Endometrium (tissue), 2 donors: ENCODE measurements around the gene STXBP6.

Experiments used
- FAIRE-seq: peaks from 2 replicates; lab custom pipeline; 2012; peaks lifted over from hg19 to GRCh38; lab: Jason Lieb, UNC
- donor health status: control.
- donor health status: control.

Gene STXBP6

GRCh38 chr14:24915403-24915921, 134.5 kb downstream of the STXBP6 start:
- FAIRE-seq, result no peak

DNA sequence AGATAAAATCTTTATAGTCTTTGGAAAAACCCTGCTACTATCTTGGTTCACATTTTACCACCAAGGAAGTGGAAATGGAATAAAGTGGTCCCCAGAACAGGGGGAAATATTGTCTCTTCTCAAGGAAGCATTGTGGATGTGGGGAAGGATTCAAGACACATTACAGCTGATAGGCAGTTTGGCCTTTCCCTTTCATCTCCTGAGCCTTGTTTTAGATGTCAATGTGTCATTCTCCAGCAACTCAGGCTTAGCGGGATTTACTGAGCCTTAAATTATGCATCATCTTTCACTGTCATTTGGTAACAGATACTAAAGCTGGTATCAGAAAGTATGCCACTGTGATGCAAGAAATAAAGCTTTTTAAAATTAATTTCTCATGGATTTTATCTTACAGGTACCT, 136.2 kb downstream of the STXBP6 start:
- FAIRE-seq, result no peak

DNA sequence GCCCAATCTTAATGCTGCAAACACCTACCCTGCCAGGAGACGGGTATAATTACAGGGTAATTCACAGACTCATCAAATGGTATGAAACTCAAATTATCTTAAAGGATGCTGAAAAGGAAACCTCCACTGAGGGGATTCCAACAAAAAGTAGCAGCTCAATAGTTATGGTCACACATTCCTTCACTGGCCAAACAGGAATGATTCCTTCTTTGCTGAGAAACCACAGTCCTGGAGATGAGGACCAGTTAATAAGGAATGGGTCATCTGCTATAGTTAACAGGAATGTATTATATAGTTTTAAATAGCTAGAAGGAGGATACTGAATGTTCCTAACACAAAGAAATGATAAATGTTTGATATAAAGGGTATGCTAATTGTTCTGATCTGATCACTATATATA, 136.9 kb downstream of the STXBP6 start:
- FAIRE-seq, result no peak

GRCh38 chr14:24911324-24912109, 138.4 kb downstream of the STXBP6 start:
- FAIRE-seq, result no peak

DNA sequence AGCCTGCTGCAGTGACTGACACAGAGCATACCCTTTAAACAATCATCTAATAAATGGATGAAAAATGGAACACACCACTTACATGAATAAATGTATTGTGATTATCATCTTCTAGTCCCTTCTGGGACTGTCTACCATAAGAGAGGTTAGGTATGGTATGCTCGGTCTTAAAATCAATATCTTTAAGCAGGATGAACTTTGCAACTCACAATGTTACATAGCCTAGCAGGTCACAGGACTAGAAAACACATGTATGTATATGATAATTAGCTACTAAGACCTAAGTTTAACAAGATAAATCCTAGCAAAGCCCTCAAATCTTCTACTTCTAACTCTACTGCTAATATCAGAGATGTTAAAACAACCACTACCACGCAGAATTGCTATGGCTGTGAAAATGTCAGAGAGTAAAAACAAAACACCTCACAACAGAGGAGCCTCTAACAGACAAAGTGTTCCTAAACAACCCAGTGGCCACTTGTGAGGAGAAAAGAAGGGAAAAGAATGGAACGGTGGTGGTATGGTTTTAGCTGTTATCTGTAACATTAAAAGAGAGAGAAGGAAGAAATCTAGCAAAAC, 139.4 kb downstream of the STXBP6 start:
- no peak for FAIRE-seq

GRCh38 chr14:24909523-24910302, 140.2 kb downstream of the STXBP6 start:
- no peak for FAIRE-seq

GRCh38 chr14:24908592-24909236, 141.2 kb downstream of the STXBP6 start:
- FAIRE-seq, result no peak

DNA sequence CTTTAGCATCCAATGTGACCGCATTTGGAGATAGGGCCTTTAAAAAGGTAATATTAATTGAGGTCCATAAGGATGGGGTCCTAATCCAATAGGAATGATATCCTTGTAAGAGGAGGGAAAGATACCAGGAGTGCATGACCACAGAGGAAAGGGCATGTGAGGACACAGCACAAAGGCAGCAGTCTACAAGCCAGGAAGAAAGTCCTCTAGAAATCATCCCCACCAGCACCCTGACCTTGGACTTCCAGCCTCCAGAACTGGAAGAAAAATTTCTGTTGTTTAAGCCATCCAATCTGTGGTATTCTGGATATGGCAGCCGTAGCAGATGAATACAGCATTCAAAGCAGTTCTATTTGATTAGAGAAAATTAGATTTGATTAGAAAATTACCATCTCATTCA, 145.4 kb downstream of the STXBP6 start:
- no peak for FAIRE-seq

DNA sequence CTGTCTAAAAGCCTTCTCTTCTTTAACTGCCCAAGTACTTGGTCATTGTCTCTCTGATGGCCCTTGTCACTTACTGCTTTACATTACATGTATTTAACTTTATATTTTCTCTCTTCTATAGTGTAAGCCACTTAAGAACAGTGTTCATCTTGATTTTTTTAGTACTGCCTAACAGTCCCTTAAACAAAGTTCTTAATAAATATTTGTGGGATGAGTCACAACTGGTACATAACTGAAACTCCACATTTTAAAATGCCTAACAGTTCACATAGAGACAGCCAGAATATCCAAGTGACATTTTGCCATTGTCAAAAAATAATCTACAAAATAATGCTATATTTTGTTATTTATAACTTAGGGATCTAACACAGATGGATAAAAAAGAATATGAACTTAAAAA, 146.6 kb downstream of the STXBP6 start:
- FAIRE-seq, result no peak

DNA sequence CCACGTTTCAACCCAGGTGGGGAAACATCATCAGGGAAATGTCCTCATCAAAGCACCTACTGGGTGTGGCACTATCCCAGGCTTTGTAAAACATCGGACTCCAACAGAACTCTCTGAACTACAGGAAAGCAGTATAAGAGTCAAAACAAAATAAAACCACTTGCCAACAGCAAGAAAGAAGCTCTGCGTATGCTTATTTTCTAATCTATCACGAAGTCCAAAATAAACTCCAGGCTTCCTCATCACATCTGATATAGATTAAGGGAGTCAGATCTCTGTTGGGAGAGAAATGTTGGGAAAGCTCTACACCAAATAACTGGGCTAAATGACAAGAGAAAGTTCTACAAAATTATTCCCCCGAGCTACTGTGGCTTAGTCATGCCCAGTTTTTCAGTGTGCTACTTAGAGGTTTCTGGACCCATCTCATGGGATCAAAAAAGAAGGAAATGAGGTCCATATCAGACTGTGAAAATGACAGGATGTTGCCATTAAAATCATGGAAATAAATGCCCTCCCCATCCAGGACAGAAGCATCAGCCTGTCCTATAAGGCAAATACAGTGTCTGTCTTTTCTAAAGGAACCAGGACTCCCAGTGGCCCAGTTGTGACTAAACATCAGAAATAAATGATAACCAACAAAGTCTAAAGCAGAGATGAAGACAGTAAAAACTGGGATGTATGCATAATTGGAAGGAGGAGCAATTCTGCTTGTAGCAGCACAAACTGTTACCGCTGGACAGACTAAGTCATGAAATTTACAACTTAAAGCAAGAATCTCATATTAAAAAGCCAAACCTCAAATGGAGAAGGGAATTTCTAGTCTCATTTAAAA, 149.5 kb downstream of the STXBP6 start:
- peak; percentile 69 for FAIRE-seq

- no peak for FAIRE-seq
These were observed 152.2 kb downstream of the STXBP6 start for GRCh38 chr14:24897793-24898192.

GRCh38 chr14:24895622-24896021, 154.3 kb downstream of the STXBP6 start:
- no peak for FAIRE-seq

DNA sequence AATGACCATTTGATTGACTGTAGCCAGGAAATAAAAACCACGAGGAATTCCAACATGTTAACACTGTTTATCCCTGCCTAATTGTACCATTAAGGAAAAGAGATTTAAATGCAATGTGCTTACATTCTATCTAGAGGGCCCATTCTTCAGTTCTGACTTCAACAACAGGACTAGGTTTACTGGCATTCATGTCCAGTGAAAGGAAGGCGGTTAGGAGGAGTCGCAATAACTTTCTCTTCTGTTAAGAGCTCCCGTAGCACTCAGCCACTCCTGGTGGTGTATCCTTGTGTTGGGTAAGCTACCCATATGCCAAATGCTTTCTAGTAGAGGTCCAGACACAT, 154.7 kb downstream of the STXBP6 start:
- FAIRE-seq, result no peak

DNA sequence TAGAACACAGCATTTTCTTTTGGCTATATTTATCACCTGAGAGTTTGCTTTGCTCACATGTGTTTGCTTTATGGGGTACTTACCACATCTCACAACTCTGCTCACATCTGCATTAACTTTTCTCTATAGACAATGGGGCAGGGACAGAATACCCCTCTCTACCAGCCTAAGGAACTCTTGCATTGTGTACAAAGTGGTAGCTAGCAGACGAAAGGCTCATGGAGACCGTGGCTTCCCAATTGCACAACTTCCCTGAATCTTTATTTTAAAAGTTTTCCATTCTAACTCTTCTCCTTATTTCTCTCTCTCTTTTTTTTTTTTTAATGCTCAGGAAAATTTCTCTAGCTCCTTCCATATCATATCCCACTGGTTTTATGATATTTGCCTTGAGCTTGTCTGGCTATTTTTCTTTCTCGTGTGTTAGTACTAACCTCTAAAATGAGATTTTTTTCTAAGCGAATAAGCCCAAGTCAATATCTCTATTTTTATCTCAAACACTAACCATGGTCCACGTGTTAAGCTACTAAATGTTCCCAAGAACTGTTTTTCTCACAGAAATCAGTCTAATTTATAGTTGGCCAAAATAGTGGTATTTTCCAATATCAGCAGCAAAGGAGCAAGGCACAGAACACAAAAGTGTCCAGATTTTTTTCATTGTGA, 155.2 kb downstream of the STXBP6 start:
- no peak for FAIRE-seq

- no peak for FAIRE-seq
These were observed 157.4 kb downstream of the STXBP6 start for GRCh38 chr14:24892497-24893051.

DNA sequence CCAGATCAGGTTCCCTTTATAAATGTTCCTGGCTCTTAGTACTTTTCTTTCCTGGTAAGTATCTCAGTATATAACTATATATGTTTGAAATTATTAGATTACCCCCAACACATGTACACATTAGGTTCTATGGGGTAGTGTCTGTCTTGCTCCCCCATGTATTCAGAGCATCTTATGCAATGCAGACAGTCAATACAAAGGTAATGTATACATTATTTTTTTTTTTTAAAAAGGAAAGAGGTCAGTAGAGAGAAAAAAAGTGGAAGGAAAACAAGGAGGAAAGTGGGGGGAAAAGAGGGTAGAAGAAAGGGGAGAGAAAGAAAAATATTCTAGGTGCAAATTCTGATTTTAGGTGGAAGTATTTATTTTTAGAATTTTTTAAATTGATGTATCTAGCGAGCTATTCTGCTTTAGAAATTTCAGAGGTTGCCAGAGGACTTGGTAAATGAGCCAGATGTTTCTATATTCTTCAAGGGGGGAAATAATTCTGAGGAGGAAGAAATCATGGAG, 157.9 kb downstream of the STXBP6 start:
- FAIRE-seq, result no peak

DNA sequence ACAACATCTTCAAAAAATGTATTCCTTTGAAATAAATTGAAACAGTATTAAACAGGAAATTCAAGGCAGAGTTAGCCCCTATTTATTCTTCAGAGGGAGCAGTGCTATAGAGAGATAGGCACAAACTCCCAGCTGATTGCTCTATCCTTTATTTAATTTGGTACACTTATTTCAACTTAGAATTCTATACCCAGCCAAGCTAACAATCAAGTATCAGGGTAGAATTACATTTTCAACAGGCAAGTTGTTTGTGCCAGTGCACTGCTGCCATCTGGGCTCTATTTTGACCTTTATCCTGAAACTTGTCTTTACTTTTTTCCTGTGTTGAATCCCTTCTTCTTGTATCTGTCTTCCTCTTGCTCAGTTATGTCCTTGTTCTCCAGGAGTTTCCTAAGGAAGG, 159.2 kb downstream of the STXBP6 start:
- no peak for FAIRE-seq

DNA sequence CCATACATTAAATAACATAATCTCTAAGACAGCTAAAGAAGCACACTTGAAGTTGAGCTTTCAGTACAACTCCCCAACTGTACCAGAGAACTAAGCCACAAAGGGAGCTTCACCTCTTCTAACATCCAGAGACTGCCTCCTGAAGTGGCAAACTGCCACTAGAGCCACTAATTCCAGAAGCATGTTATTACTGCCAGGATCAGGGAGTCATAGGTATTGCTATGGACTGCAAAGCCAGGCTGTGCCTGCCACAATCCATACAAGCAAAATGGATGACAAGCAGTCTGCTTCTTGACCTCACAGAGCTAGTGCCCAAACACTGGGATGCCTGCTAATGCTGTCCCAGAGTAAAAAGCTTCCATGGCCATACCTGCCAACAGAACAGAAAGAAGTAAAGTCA, 160.1 kb downstream of the STXBP6 start:
- no peak for FAIRE-seq

DNA sequence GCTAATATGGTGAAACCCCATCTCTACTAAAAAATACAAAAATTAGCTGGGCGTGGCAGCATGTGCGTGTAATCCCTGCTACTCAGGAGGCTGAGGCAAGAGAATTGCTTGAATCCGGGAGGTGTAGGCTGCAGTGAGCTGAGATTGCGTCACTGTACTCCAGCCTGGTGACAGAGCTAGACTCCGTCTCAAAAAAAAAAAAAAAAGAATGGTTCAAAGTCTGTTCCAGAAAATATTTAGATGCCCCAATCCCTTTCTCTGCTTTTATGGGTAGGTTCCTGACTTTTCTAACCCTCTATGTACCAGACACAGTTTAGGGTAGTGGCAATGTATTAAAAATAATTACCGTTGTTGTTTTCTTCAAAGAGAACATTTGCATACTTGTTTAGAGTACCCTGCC, 161.4 kb downstream of the STXBP6 start:
- no peak for FAIRE-seq

DNA sequence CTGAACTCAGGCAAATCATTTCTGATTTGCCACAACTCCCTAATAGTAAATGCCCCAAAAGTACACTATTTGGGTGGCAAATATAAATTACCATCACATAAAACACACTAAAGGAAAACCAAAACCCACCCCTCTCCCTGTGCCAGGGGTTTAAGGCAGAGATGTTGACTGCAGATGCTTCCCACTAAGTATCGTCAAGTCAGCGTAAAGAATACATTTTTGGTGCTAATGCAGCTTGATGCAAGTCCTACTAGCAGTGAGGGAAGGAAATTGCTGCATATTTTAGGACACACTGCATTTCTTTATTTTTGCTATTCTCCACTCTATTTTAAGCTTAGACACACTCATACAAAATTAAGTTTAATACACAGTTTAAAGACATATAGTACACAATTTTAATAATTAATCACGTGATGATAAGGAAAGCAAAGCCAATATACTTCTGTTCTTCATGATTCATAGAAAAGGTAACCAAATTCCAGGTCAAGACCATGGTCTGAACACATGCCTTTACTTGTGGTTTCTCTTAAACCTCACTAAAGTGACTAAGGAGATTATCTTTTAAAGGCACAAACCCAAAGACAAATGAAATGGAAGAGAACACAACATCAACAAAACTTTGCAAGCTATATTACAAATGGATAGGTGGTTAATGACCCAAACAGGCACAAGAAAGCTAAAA, 162.2 kb downstream of the STXBP6 start:
- no peak for FAIRE-seq
